ENCODE measurements around the gene EYA2.
A peak's percentile ranks its signal among the peaks of the same experiment; 100 is the strongest.
"Not testable (repeated sequence)": the region's sequence is repeated elsewhere in the genome, so short reads cannot be mapped to it uniquely, and the experiment has no call there.

EYA2 gene

GRCh38 chr20:47175493-47175892, 280.9 kb downstream of the EYA2 start:
- Mint-ChIP-seq H3K4me1 (no peaks in the 10 kb centered on the region), H3K27me3 (peaks cover 36% of the 10 kb centered on the region), H3K4me3 (no peak overlapping the region), H3K27ac (ENCODE audit: low read depth) (no peak overlapping the region), H3K9me3 (no peaks in the 10 kb centered on the region), H3K36me3 (ENCODE audit: insufficient read depth) (no peaks in the 10 kb centered on the region)
- DNase-seq (ENCODE audit: low spot score in 2 of 2) (no peak), ATAC-seq (replicated peaks; ENCODE audit: extremely low read depth, poor library complexity, severe bottlenecking) (no peak)

- not testable (repeated sequence) for H3K27ac Mint-ChIP-seq (ENCODE audit: low read depth); H3K4me3 Mint-ChIP-seq; H3K9me3 Mint-ChIP-seq; H3K4me1 Mint-ChIP-seq; DNase-seq (ENCODE audit: low spot score in 2 of 2); H3K36me3 Mint-ChIP-seq (ENCODE audit: insufficient read depth); ATAC-seq (replicated peaks; ENCODE audit: extremely low read depth, poor library complexity, severe bottlenecking)
- H3K27me3 Mint-ChIP-seq = peaks cover 30% of the 10 kb centered on the region
These were observed 281.6 kb downstream of the EYA2 start for GRCh38 chr20:47176217-47176616.

- no peak overlapping the region for H3K4me3 Mint-ChIP-seq
These were observed 283.6 kb downstream of the EYA2 start for GRCh38 chr20:47178277-47178676.

GRCh38 chr20:47178851-47179250, 284.2 kb downstream of the EYA2 start:
- no peaks in the 10 kb centered on the region for H3K9me3 Mint-ChIP-seq
- ATAC-seq (replicated peaks; ENCODE audit: extremely low read depth, poor library complexity, severe bottlenecking) (no peak), DNase-seq (ENCODE audit: low spot score in 2 of 2) (no peak)
- H3K4me3 Mint-ChIP-seq = no peak overlapping the region
- peaks cover 15% of the 10 kb centered on the region for H3K27me3 Mint-ChIP-seq
- no peaks in the 10 kb centered on the region for H3K4me1 Mint-ChIP-seq
- H3K36me3 Mint-ChIP-seq (ENCODE audit: insufficient read depth) = no peaks in the 10 kb centered on the region
- H3K27ac Mint-ChIP-seq (ENCODE audit: low read depth) = no peak overlapping the region

More at GRCh38 chr20:47178277-47178676, 283.6 kb downstream of the EYA2 start:
- H3K27ac Mint-ChIP-seq (ENCODE audit: low read depth) = no peak overlapping the region
- no peaks in the 10 kb centered on the region for H3K4me1 Mint-ChIP-seq
- DNase-seq (ENCODE audit: low spot score in 2 of 2) = no peak
- peaks cover 15% of the 10 kb centered on the region for H3K27me3 Mint-ChIP-seq
- ATAC-seq (replicated peaks; ENCODE audit: extremely low read depth, poor library complexity, severe bottlenecking) = no peak
- no peaks in the 10 kb centered on the region for H3K9me3 Mint-ChIP-seq
- no peaks in the 10 kb centered on the region for H3K36me3 Mint-ChIP-seq (ENCODE audit: insufficient read depth)

- ATAC-seq (replicated peaks; ENCODE audit: extremely low read depth, poor library complexity, severe bottlenecking) (no peak), DNase-seq (ENCODE audit: low spot score in 2 of 2) (no peak)
- Mint-ChIP-seq H3K4me1 (no peaks in the 10 kb centered on the region), H3K36me3 (ENCODE audit: insufficient read depth) (no peaks in the 10 kb centered on the region), H3K9me3 (no peaks in the 10 kb centered on the region), H3K27me3 (peaks cover 12% of the 10 kb centered on the region), H3K27ac (ENCODE audit: low read depth) (no peak overlapping the region), H3K4me3 (no peak overlapping the region)
These were observed 284.6 kb downstream of the EYA2 start for GRCh38 chr20:47179267-47179666.

- Mint-ChIP-seq H3K4me3 (no peak overlapping the region), H3K36me3 (ENCODE audit: insufficient read depth) (no peaks in the 10 kb centered on the region), H3K27ac (ENCODE audit: low read depth) (no peak overlapping the region), H3K9me3 (no peaks in the 10 kb centered on the region), H3K4me1 (no peaks in the 10 kb centered on the region), H3K27me3 (no peaks in the 10 kb centered on the region)
- no peak for ATAC-seq (replicated peaks; ENCODE audit: extremely low read depth, poor library complexity, severe bottlenecking)
- DNase-seq (ENCODE audit: low spot score in 2 of 2) = no peak
These were observed 286.6 kb downstream of the EYA2 start for GRCh38 chr20:47181056-47181862.

- Mint-ChIP-seq H3K27ac (ENCODE audit: low read depth) (no peak overlapping the region), H3K4me3 (no peak overlapping the region), H3K4me1 (peaks cover 3% of the 10 kb centered on the region), H3K36me3 (ENCODE audit: insufficient read depth) (no peaks in the 10 kb centered on the region), H3K9me3 (no peaks in the 10 kb centered on the region), H3K27me3 (peaks cover 5% of the 10 kb centered on the region)
- no peak for DNase-seq (ENCODE audit: low spot score in 2 of 2)
- ATAC-seq (replicated peaks; ENCODE audit: extremely low read depth, poor library complexity, severe bottlenecking) = no peak
These were observed 288.7 kb downstream of the EYA2 start for GRCh38 chr20:47183367-47183766.

GRCh38 chr20:47187450-47188195, 293.0 kb downstream of the EYA2 start:
- Mint-ChIP-seq H3K9me3 (no peaks in the 10 kb centered on the region), H3K36me3 (ENCODE audit: insufficient read depth) (no peaks in the 10 kb centered on the region), H3K27ac (ENCODE audit: low read depth) (no peak overlapping the region), H3K4me1 (peaks cover 6% of the 10 kb centered on the region), H3K27me3 (peaks cover 10% of the 10 kb centered on the region), H3K4me3 (no peak overlapping the region)
- ATAC-seq (replicated peaks; ENCODE audit: extremely low read depth, poor library complexity, severe bottlenecking) (peak; percentile 54), DNase-seq (ENCODE audit: low spot score in 2 of 2) (no peak)

- Mint-ChIP-seq H3K9me3 (no peaks in the 10 kb centered on the region), H3K4me1 (peaks cover 6% of the 10 kb centered on the region), H3K27me3 (peaks cover 10% of the 10 kb centered on the region), H3K4me3 (no peak overlapping the region), H3K36me3 (ENCODE audit: insufficient read depth) (peaks cover 1% of the 10 kb centered on the region), H3K27ac (ENCODE audit: low read depth) (no peak overlapping the region)
- ATAC-seq (replicated peaks; ENCODE audit: extremely low read depth, poor library complexity, severe bottlenecking) = peak; percentile 32
- DNase-seq (ENCODE audit: low spot score in 2 of 2) = no peak
These were observed 293.9 kb downstream of the EYA2 start for GRCh38 chr20:47188540-47188939.

GRCh38 chr20:47189060-47189459, 294.4 kb downstream of the EYA2 start:
- Mint-ChIP-seq H3K9me3 (no peaks in the 10 kb centered on the region), H3K27me3 (peaks cover 10% of the 10 kb centered on the region), H3K4me3 (no peak overlapping the region), H3K27ac (ENCODE audit: low read depth) (no peak overlapping the region), H3K4me1 (peaks cover 6% of the 10 kb centered on the region), H3K36me3 (ENCODE audit: insufficient read depth) (peaks cover 1% of the 10 kb centered on the region)
- no peak for DNase-seq (ENCODE audit: low spot score in 2 of 2)
- no peak for ATAC-seq (replicated peaks; ENCODE audit: extremely low read depth, poor library complexity, severe bottlenecking)

- Mint-ChIP-seq H3K9me3 (no peaks in the 10 kb centered on the region), H3K4me1 (peaks cover 6% of the 10 kb centered on the region), H3K27me3 (peaks cover 18% of the 10 kb centered on the region), H3K36me3 (ENCODE audit: insufficient read depth) (peaks cover 1% of the 10 kb centered on the region), H3K27ac (ENCODE audit: low read depth) (no peak overlapping the region), H3K4me3 (no peak overlapping the region)
- no peak for DNase-seq (ENCODE audit: low spot score in 2 of 2)
- ATAC-seq (replicated peaks; ENCODE audit: extremely low read depth, poor library complexity, severe bottlenecking) = no peak
These were observed 296.5 kb downstream of the EYA2 start for GRCh38 chr20:47191074-47191673.

- Mint-ChIP-seq H3K36me3 (ENCODE audit: insufficient read depth) (peaks cover 1% of the 10 kb centered on the region), H3K27ac (ENCODE audit: low read depth) (no peak overlapping the region), H3K4me3 (no peak overlapping the region), H3K4me1 (peaks cover 6% of the 10 kb centered on the region), H3K9me3 (no peaks in the 10 kb centered on the region), H3K27me3 (peaks cover 18% of the 10 kb centered on the region)
- no peak for ATAC-seq (replicated peaks; ENCODE audit: extremely low read depth, poor library complexity, severe bottlenecking)
- DNase-seq (ENCODE audit: low spot score in 2 of 2) = no peak
These were observed 297.3 kb downstream of the EYA2 start for GRCh38 chr20:47191956-47192355.
